ENCODE measurements around the gene PLEKHA1. TPM values are rescaled to one million over a fixed set of nuclear protein-coding genes. Genes with fewer than 3 reads are reported as not detected.

Gene PLEKHA1
- total RNA-seq, 2 experiments from 2014 or later, result 8.8 to 11.3 TPM

DNA sequence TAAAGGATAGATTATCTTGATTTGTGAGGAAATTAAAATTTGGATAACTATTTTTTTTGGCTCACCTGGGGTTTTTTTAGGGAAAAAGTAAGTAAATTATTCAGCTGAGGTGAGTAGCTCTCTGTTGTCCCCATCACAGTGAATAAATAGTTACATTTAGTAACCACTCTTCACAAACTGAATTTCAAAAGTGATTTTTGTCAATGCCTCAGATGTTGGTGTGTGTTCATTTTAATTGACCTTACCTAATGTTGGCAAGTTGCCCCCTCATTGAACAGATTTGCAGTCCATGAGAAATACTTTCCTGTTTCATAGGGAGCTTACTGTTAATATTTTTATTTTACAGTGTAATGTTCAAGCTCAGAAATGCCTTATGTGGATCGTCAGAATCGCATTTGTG, 18.3 kb downstream of the PLEKHA1 start:
- DNase-seq, result no peak
- peaks cover 10% of the 10 kb centered on the region for H3K4me1 Mint-ChIP-seq
- no peaks in the 10 kb centered on the region for H3K27me3 Mint-ChIP-seq
- H3K27ac Mint-ChIP-seq, result no peak overlapping the region
- peaks cover 28% of the 10 kb centered on the region for H3K36me3 Mint-ChIP-seq (ENCODE audit: low read depth)
- POLR2A ChIA-PET, result no interaction called here
- H3K9me3 Mint-ChIP-seq, result peaks cover 4% of the 10 kb centered on the region
- CTCF ChIA-PET, result no interaction called here
- H3K4me3 Mint-ChIP-seq, result no peak overlapping the region

DNA sequence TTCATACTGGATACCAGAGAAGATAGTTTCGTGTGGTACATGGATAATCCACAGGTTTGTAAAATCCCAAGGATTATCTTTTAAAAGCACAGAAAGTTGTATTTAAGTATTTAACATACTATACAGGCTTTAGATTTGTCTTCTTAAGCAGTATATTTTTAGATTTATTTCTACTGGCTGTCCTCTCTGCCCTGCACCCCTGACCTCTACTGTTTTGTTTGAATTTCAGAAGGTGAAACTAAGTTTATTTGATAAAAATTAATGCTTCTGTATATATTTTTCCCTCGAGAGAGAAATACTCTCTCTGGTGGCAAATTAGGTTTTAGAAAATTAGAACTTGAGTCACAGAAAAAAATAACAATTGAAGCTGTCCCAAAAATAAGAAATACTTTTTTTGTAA, 18.8 kb downstream of the PLEKHA1 start:
- H3K9me3 Mint-ChIP-seq, result peaks cover 4% of the 10 kb centered on the region
- DNase-seq, result no peak
- H3K27ac Mint-ChIP-seq, result no peak overlapping the region
- H3K36me3 Mint-ChIP-seq (ENCODE audit: low read depth), result peaks cover 28% of the 10 kb centered on the region
- ChIA-PET POLR2A (no interaction called here), CTCF (no interaction called here)
- H3K4me3 Mint-ChIP-seq, result no peak overlapping the region
- H3K27me3 Mint-ChIP-seq, result no peaks in the 10 kb centered on the region
- peaks cover 9% of the 10 kb centered on the region for H3K4me1 Mint-ChIP-seq

DNA sequence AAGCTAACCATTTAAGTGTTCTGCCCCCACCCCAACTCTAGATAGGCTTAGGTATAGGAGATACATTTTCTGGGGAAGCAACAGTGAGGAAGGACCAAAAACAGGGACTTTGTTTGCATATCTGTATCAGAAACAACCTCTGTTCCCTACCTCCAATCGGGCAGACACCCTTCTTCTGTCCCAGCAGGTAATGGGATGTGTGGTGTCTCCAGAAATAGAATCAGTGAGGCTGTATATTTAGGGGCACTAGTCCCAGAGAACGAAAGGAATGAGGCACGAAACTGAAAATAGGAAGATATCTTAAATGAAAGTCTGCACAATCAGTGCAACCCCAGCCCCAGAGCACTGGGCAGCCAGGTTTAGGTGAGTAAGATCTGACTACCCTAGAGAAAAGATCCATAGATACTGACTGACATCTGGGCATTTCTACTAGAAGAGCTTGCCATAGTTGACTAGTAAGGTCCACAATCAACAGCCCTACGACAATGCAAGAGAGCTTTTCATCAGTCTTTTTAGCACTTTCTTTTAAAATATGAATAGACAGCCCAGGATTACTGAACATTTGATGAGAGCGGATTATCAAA, 28.1 kb downstream of the PLEKHA1 start:
- H3K4me1 Mint-ChIP-seq, result peaks cover 6% of the 10 kb centered on the region
- H3K9me3 Mint-ChIP-seq, result no peaks in the 10 kb centered on the region
- no peak for DNase-seq
- ChIA-PET POLR2A (no interaction called here), CTCF (no interaction called here)
- no peak overlapping the region for H3K4me3 Mint-ChIP-seq
- H3K36me3 Mint-ChIP-seq (ENCODE audit: low read depth), result peaks cover 8% of the 10 kb centered on the region
- H3K27me3 Mint-ChIP-seq, result no peaks in the 10 kb centered on the region
- no peak overlapping the region for H3K27ac Mint-ChIP-seq

DNA sequence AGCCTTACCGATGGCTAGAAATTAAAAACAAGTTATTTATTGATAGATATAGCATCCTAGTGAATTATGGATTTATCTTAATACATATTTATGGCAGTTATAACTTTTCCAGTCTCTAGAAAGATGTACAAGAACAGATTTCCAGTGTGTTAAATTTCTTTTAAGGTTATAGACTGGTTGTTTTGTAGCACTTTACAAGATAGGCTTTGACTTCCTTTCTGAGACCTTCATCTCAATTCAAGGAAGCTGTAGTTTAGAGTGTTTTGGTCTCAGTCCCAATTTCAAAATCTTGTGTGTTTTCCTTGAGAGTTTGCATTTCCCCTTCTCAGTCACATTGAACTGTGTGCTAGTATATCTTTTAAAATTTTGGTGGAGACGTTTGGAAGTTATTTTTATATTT, 30.1 kb downstream of the PLEKHA1 start:
- H3K36me3 Mint-ChIP-seq (ENCODE audit: low read depth), result peaks cover 10% of the 10 kb centered on the region

DNA sequence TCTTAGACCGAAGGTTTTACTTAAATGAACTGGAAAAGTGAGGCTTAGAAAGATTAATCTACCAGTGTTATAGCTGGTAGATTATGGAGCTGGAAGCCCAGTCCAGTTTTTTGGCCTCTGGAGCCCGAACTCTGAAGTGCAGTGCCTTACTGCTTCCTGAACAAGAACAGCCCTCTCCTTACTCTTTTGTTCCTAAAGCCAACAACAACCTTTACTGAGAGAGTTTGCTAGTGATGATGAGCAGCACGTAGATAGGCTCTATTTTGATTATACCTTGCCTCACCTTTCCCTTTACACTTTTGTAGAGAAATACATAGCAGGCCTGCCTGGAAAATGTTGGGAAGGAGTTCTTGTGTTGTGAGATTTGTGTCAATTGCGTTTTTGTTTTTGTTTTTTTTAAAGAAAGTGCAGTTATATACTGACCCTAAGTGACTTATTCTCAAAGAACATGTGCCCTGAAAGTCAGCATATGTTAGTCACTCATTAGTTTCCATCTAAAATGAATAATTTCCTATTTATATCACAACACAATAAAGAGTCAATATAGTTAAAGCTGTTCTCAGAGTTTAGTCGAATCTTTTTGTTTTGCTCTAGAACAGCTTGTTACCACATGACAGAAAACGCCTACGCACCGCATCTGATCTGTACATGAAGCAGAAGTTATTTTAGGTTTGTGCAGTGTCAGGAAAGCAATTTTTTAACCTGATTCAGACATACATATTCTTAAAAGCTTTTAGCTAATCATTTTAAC, 33.0 kb downstream of the PLEKHA1 start:
- no peaks in the 10 kb centered on the region for H3K9me3 Mint-ChIP-seq
- no peak overlapping the region for H3K4me3 Mint-ChIP-seq
- ChIA-PET CTCF (interaction anchor here (0.6 to 1.0 kb wide), 2 partner anchors 10 to 29 kb away, joined by 3 read pairs; no protein-coding TSS in a partner anchor), POLR2A (no interaction called here)
- no peak overlapping the region for H3K27ac Mint-ChIP-seq
- H3K27me3 Mint-ChIP-seq, result no peaks in the 10 kb centered on the region
- peaks cover 11% of the 10 kb centered on the region for H3K4me1 Mint-ChIP-seq
- DNase-seq, result peak; percentile 7
- H3K36me3 Mint-ChIP-seq (ENCODE audit: low read depth), result peaks cover 15% of the 10 kb centered on the region

More for the DNA sequence above, 30.1 kb downstream of the PLEKHA1 start:
- H3K9me3 Mint-ChIP-seq, result no peaks in the 10 kb centered on the region
- ChIA-PET CTCF (interaction anchor here (1.3 kb wide), 1 partner anchor 48 kb away, joined by 3 read pairs; no protein-coding TSS in a partner anchor), POLR2A (no interaction called here)
- H3K27me3 Mint-ChIP-seq, result no peaks in the 10 kb centered on the region
- no peak overlapping the region for H3K27ac Mint-ChIP-seq
- H3K4me1 Mint-ChIP-seq, result peaks cover 11% of the 10 kb centered on the region
- DNase-seq, result no peak
- H3K4me3 Mint-ChIP-seq, result no peak overlapping the region

DNA sequence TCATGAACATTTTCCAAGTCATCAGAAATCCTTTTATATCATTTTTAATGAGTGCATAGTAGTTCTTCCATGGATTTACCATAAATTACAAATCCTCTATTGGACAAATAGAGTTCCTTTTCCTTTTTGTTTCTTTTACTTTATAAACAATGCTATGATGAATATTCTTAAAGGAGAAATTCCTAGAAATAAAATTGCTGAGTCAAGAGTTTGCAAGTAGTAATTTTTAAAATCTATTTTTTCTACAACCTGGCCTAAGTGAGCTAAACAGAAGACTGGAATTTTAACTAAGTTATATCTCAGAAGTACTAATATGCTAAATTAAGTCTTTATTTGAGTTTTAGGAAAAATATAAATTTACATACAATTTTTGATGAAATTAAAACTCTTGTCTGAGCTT, 38.8 kb downstream of the PLEKHA1 start:
- Mint-ChIP-seq H3K9me3 (peaks cover 4% of the 10 kb centered on the region), H3K4me1 (peaks cover 22% of the 10 kb centered on the region), H3K4me3 (no peak overlapping the region), H3K36me3 (ENCODE audit: low read depth) (peaks cover 37% of the 10 kb centered on the region), H3K27me3 (no peaks in the 10 kb centered on the region), H3K27ac (no peak overlapping the region)
- no peak for DNase-seq
- ChIA-PET POLR2A (no interaction called here), CTCF (interaction anchor here (0.6 kb wide), 1 partner anchor 179 kb away, joined by 3 read pairs; no protein-coding TSS in a partner anchor)

DNA sequence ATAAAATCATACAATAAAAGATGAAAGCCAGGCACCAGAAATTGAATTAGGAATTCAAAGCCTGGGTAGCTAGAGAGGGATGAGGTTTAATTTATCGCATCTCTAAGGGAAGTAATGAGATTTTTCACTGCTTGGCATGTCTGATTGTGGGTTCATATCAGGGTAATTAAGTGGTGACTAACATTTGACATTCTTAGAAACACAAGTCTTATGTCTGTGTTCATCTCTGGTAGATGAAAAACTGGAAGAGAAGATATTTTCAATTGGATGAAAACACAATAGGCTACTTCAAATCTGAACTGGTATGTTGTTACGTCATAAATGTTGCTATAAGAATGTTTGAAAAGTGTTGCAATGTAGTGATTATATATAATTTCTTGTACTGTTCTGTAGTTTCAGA, 43.2 kb downstream of the PLEKHA1 start:
- H3K27me3 Mint-ChIP-seq, result no peaks in the 10 kb centered on the region
- ChIA-PET POLR2A (no interaction called here), CTCF (interaction anchor here (0.6 kb wide), 2 partner anchors 10 to 194 kb away, joined by 3 read pairs; no protein-coding TSS in a partner anchor)
- DNase-seq, result no peak
- peaks cover 4% of the 10 kb centered on the region for H3K9me3 Mint-ChIP-seq
- no peak overlapping the region for H3K4me3 Mint-ChIP-seq
- H3K27ac Mint-ChIP-seq, result peak overlapping the region; percentile 54
- peaks cover 49% of the 10 kb centered on the region for H3K4me1 Mint-ChIP-seq
- H3K36me3 Mint-ChIP-seq (ENCODE audit: low read depth), result peaks cover 41% of the 10 kb centered on the region

DNA sequence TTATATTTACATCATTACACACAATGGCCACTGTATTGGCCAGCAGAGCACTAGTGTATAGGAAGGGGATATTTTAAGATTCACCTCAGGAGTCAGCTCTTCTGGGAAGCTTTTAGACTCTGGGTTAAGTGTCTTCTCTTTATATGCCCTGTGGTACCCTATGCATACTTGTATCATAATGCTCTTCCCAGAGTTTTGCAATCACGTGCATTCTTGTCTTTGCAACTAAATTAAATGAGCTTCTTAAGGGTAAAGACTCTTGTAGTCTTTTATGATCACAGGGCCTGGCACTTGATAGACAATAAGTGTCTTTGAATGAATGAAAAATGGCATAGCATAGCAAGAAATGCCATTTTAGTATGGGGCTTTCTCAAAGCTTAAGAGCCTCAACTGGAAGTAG, 44.5 kb downstream of the PLEKHA1 start:
- CTCF ChIA-PET, result no interaction called here
- POLR2A ChIA-PET, result no interaction called here

DNA sequence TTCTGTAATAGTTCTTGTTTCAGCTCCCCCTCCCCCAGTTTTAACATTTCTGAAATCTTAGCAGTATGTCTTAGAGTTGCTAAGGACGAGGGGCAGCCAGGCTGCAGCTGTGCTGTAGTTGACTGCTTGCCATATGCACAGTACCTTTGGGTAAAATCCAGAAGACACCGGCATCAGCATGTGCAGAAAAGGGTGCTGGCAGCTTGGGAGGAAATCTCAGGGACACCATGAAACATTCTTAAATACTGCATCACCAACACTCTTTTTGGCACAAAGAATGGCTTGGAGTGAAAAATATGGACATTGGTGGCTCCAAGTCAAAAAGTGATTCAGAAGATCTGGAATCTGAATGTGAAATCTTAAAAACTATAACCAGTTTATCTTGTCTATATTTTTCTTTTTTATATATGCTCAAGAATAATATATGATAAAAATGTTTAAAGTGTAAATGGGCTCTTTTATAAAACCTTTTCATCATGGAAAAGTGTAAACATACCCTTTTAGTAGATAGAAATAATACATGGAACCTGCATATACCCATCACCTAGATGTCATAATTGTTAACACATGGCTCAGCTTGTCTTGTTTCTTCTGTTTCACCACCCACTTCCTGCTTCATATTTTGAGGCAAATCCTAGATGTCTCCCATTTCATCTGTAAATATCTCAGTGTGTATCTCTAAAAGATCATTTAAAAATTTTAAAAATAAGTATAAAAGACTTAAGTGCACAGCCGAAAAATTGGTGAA, 45.5 kb downstream of the PLEKHA1 start:
- CTCF ChIA-PET, result no interaction called here
- H3K4me3 Mint-ChIP-seq, result no peak overlapping the region
- peaks cover 4% of the 10 kb centered on the region for H3K9me3 Mint-ChIP-seq
- no peaks in the 10 kb centered on the region for H3K27me3 Mint-ChIP-seq
- H3K27ac Mint-ChIP-seq, result no peak overlapping the region
- peaks cover 31% of the 10 kb centered on the region for H3K36me3 Mint-ChIP-seq (ENCODE audit: low read depth)
- H3K4me1 Mint-ChIP-seq, result peaks cover 51% of the 10 kb centered on the region
- DNase-seq, result no peak
- POLR2A ChIA-PET, result no interaction called here

More for the DNA sequence above, 44.5 kb downstream of the PLEKHA1 start:
- H3K36me3 Mint-ChIP-seq (ENCODE audit: low read depth), result peaks cover 39% of the 10 kb centered on the region
- H3K27ac Mint-ChIP-seq, result no peak overlapping the region
- no peak overlapping the region for H3K4me3 Mint-ChIP-seq
- H3K9me3 Mint-ChIP-seq, result peaks cover 4% of the 10 kb centered on the region
- no peaks in the 10 kb centered on the region for H3K27me3 Mint-ChIP-seq
- no peak for DNase-seq
- peaks cover 51% of the 10 kb centered on the region for H3K4me1 Mint-ChIP-seq

DNA sequence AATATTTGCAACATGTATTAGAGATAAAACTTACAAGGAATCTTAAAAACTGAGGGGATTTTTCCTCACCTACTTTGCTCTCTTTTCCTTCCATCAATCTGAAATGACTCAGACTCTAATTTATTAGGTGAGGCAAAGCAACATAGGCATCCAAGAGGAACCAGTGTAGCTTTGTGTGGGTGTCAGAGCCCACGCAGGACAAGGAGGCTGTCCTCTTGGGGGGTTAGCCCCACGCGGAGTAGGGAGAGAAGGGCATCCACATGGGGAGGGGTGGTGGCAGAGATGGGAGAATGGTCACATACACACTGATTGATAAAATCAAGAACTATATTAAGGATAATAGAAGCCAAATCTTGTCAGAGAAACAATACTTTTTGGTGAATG, 46.1 kb downstream of the PLEKHA1 start:
- CTCF ChIA-PET, result no interaction called here
- peaks cover 29% of the 10 kb centered on the region for H3K36me3 Mint-ChIP-seq (ENCODE audit: low read depth)

DNA sequence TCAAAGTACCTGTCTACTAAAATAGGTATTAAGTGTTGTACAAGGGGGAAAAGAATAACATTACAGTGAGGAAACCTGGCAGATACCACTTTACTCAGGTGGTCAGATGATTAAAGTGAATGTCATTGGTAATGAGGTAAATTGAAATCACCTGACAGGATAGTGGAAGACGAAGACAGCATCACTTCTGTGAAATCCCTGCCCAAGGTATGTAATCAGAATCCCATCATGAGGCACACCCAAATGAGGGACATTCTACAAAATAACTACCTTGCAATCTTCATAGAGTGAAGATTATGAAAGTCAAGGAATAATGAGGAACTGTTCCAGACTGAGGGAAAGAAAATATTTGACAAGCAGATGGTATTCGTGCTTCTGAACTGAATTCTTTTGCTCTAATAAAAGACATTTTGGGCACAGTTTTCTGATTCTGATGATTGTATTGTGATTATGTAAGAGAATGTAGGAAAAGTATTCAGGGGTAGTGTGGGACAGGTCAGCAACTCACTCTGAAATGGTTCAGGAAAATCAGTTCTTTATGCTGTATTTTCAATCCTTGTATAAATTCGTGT, 46.6 kb downstream of the PLEKHA1 start:
- peaks cover 24% of the 10 kb centered on the region for H3K36me3 Mint-ChIP-seq (ENCODE audit: low read depth)
- no peak overlapping the region for H3K27ac Mint-ChIP-seq
- ChIA-PET POLR2A (no interaction called here), CTCF (no interaction called here)
- no peak overlapping the region for H3K4me3 Mint-ChIP-seq
- H3K4me1 Mint-ChIP-seq, result peaks cover 46% of the 10 kb centered on the region
- H3K27me3 Mint-ChIP-seq, result no peaks in the 10 kb centered on the region
- no peak for DNase-seq
- peaks cover 4% of the 10 kb centered on the region for H3K9me3 Mint-ChIP-seq

More for the DNA sequence above, 46.1 kb downstream of the PLEKHA1 start:
- H3K4me3 Mint-ChIP-seq, result no peak overlapping the region
- H3K9me3 Mint-ChIP-seq, result peaks cover 4% of the 10 kb centered on the region
- no peak for DNase-seq
- H3K4me1 Mint-ChIP-seq, result peaks cover 51% of the 10 kb centered on the region
- POLR2A ChIA-PET, result no interaction called here
- H3K27me3 Mint-ChIP-seq, result no peaks in the 10 kb centered on the region
- H3K27ac Mint-ChIP-seq, result peak overlapping the region; percentile 42

DNA sequence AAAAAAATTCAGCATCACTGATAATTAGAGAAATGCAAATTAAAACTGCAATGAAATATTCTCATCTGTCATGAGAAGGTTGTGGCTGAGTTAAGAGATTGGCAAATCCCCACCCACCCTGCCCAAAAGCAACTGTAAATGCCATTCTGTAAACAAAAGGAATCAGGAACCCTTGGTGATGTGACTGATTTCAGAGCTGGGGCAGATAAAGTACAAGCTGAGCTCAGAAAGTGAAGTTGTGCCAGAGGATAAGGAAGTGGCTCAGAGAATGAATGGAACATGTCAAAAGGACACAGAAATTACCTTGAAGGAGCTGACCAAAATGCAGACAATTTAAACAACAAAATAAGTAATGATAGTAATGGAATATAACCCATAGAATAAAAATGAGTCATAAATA, 47.2 kb downstream of the PLEKHA1 start:
- Mint-ChIP-seq H3K27me3 (no peaks in the 10 kb centered on the region), H3K4me3 (no peak overlapping the region), H3K9me3 (peaks cover 4% of the 10 kb centered on the region), H3K36me3 (ENCODE audit: low read depth) (peaks cover 21% of the 10 kb centered on the region), H3K27ac (no peak overlapping the region), H3K4me1 (peaks cover 41% of the 10 kb centered on the region)
- POLR2A ChIA-PET, result no interaction called here
- no peak for DNase-seq
- CTCF ChIA-PET, result interaction anchor here (0.7 kb wide), 1 partner anchor 27 kb away, joined by 3 read pairs; no protein-coding TSS in a partner anchor

Data from activated CD4-positive, alpha-beta T cell treated with anti-CD3 and anti-CD28 coated beads, Interleukin-2, amount 10 ng/mL, durations not matched to agents 7 days and 5 days (primary cell).